ENCODE results near the gene ABCA2. TPM values are rescaled to one million over a fixed set of nuclear protein-coding genes. Genes with fewer than 3 reads are reported as not detected.

ABCA2 gene
- total RNA-seq, 1 experiment from 2014 or later: 19.2 TPM

DNA sequence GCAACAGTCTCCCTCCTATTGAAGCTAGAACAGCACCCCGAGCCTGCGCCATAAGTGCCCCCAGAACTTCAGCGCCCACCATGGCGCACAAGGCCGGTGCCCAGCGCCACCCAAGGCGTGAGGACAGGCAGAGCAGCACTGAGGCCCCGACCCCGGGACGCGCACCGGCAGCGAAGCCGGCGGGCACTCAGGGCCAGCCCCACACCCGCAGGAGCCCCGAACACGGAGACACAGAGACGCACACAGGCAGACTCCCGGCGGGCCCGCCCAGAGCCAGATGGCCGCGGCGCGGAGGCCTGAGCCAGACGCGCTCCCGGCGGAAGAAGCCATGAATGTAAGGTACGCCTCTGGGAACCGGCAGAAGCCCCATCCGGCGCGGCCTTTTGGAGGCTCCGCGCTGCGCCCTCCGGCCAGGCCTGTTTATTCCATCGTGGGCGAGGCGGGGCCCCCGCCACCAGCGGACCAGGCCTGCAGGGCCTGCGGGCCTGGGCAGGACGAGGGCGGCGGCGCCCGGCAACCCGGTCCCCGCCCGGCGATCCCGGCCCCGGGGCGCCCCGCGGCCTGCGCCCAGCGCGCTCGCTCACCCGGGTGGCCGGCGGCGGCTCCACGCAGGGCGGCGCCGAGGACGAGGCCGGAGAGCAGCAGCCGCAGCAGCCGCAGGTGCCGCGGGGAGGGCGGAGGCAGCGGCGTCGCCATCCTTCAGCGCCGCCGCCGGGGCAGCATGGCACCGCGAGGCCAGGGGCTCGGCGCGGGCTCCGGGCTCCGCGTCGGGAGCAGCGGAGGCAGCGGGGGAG is 17.5 kb upstream of the ABCA2 start (continued):
- TF ChIP-seq OVOL2 (CRISPR knock-in tag; IDR thresholded peaks at IDR 0.05; ENCODE audit: borderline replicate concordance): no peak
- TF ChIP-seq, protein P1, sequence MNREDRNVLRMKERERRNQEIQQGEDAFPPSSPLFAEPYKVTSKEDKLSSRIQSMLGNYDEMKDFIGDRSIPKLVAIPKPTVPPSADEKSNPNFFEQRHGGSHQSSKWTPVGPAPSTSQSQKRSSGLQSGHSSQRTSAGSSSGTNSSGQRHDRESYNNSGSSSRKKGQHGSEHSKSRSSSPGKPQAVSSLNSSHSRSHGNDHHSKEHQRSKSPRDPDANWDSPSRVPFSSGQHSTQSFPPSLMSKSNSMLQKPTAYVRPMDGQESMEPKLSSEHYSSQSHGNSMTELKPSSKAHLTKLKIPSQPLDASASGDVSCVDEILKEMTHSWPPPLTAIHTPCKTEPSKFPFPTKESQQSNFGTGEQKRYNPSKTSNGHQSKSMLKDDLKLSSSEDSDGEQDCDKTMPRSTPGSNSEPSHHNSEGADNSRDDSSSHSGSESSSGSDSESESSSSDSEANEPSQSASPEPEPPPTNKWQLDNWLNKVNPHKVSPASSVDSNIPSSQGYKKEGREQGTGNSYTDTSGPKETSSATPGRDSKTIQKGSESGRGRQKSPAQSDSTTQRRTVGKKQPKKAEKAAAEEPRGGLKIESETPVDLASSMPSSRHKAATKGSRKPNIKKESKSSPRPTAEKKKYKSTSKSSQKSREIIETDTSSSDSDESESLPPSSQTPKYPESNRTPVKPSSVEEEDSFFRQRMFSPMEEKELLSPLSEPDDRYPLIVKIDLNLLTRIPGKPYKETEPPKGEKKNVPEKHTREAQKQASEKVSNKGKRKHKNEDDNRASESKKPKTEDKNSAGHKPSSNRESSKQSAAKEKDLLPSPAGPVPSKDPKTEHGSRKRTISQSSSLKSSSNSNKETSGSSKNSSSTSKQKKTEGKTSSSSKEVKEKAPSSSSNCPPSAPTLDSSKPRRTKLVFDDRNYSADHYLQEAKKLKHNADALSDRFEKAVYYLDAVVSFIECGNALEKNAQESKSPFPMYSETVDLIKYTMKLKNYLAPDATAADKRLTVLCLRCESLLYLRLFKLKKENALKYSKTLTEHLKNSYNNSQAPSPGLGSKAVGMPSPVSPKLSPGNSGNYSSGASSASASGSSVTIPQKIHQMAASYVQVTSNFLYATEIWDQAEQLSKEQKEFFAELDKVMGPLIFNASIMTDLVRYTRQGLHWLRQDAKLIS (CRISPR knock-in tag; IDR thresholded peaks at IDR 0.05; ENCODE audit: borderline replicate concordance): no peak
- TF ChIP-seq NR2C2 (CRISPR knock-in tag; IDR thresholded peaks at IDR 0.05): no peak
- TF ChIP-seq SP1 (CRISPR knock-in tag; conservative IDR thresholded peaks at IDR 0.05): peak; percentile 25; the same call in 1 of the 2 replicates
- TF ChIP-seq ELF4 (CRISPR knock-in tag; IDR thresholded peaks at IDR 0.05; ENCODE audit: low read depth): 0 out of 2 replicates have a peak, but pooled peaks have one; percentile 22
- no peak for TF ChIP-seq ZNF121 (CRISPR knock-in tag; IDR thresholded peaks at IDR 0.05)

DNA sequence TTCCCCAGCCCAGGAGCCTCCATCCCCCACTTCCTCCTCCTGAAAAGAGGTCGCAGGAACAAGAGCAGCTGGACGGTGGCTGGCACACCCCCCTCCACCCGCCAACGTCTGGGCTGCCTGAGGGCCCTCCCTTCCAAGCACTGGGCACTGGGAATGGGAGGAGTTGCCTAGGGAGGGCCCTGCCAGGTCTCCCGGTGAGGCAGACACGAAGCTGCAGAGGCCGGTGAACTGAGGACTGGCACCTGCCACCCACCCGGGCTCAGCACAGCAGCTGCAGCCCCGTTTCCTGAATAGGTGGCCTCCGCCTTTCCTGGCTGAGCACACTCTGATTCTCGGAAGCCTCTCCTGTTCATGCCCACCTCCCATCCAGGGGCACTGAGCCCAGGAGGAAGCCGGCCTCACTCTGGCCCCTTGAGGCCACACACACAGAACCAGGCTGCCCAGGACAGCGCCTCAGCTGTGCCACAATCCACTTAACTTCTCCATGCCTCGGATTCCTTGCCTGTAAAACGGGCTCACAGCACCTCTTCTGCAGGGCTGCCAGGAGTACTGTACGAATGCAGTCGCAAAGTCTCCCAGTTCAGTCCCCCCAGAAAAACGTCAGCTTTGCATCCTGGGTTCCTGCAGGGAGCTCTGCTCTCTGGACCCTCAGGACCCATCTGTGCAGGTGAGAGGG is 16.6 kb upstream of the ABCA2 start:
- no peaks in the 10 kb centered on the region for H3K9me3 Mint-ChIP-seq
- CTCF ChIA-PET: interaction anchor here (1.0 to 3.9 kb wide), 7 partner anchors 10 to 97 kb away, joined by 3 to 41 read pairs (median 5); partner anchors contain the start of gene SAPCD2
- no peaks in the 10 kb centered on the region for H3K36me3 Mint-ChIP-seq
- H3K27me3 Mint-ChIP-seq (ENCODE audit: low read depth): peaks cover 37% of the 10 kb centered on the region
- H3K27ac Mint-ChIP-seq: no peak overlapping the region
- ATAC-seq: no peak
- peak overlapping the region; percentile 62 for H3K4me3 Mint-ChIP-seq
- no peak for DNase-seq (ENCODE audit: low spot score)
- POLR2A ChIA-PET: no interaction called here
- TF ChIP-seq, protein P2, sequence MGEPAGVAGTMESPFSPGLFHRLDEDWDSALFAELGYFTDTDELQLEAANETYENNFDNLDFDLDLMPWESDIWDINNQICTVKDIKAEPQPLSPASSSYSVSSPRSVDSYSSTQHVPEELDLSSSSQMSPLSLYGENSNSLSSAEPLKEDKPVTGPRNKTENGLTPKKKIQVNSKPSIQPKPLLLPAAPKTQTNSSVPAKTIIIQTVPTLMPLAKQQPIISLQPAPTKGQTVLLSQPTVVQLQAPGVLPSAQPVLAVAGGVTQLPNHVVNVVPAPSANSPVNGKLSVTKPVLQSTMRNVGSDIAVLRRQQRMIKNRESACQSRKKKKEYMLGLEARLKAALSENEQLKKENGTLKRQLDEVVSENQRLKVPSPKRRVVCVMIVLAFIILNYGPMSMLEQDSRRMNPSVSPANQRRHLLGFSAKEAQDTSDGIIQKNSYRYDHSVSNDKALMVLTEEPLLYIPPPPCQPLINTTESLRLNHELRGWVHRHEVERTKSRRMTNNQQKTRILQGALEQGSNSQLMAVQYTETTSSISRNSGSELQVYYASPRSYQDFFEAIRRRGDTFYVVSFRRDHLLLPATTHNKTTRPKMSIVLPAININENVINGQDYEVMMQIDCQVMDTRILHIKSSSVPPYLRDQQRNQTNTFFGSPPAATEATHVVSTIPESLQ (CRISPR knock-in tag; IDR thresholded peaks at IDR 0.05): no peak
- TF ChIP-seq ZNF219 (CRISPR knock-in tag; IDR thresholded peaks at IDR 0.05; ENCODE audit: borderline replicate concordance) (no peak), NFE2L1 (CRISPR knock-in tag; IDR thresholded peaks at IDR 0.05) (no peak), NR2C2 (CRISPR knock-in tag; IDR thresholded peaks at IDR 0.05) (no peak), CREM (CRISPR knock-in tag; IDR thresholded peaks at IDR 0.05) (no peak), SMAD3 (CRISPR knock-in tag; IDR thresholded peaks at IDR 0.05; ENCODE audit: borderline replicate concordance) (no peak)
- H3K4me1 Mint-ChIP-seq: peaks cover 9% of the 10 kb centered on the region

DNA sequence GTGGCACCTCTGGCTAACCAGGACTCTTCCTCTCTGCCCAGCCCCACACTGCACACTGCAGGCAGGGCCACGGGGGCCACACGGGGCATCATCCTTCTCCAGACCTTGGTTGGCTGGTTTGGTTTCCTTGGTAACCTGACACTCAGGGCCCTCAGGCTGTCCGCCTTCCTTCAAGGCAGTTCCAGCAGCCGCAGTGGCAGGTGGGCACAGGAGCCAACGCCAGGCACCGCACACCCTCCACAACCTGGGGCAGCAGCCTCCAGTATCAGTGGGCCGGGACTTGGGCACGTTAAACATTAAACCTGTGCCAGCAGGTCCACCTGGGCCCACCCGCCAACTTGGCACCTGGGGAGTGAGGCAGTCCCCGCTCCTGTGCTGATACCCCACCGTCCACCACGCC is 16.0 kb upstream of the ABCA2 start:
- no peak for ATAC-seq
- H3K4me3 Mint-ChIP-seq: no peak overlapping the region
- H3K27ac Mint-ChIP-seq: no peak overlapping the region
- peaks cover 6% of the 10 kb centered on the region for H3K4me1 Mint-ChIP-seq
- no peaks in the 10 kb centered on the region; the same call in 1 of the 2 replicates for H3K36me3 Mint-ChIP-seq
- ChIA-PET CTCF (interaction anchor here (2.4 to 3.9 kb wide), 3 partner anchors 9 to 24 kb away, joined by 13 to 41 read pairs (median 17); no protein-coding TSS in a partner anchor), POLR2A (no interaction called here)
- H3K27me3 Mint-ChIP-seq (ENCODE audit: low read depth): peaks cover 31% of the 10 kb centered on the region
- no peaks in the 10 kb centered on the region for H3K9me3 Mint-ChIP-seq
- no peak for DNase-seq (ENCODE audit: low spot score)
- TF ChIP-seq TCF7 (CRISPR knock-in tag; IDR thresholded peaks at IDR 0.05; ENCODE audit: low read depth): no peak
- TF ChIP-seq ZNF416 (CRISPR knock-in tag; IDR thresholded peaks at IDR 0.05): no peak
- TF ChIP-seq, protein P3, sequence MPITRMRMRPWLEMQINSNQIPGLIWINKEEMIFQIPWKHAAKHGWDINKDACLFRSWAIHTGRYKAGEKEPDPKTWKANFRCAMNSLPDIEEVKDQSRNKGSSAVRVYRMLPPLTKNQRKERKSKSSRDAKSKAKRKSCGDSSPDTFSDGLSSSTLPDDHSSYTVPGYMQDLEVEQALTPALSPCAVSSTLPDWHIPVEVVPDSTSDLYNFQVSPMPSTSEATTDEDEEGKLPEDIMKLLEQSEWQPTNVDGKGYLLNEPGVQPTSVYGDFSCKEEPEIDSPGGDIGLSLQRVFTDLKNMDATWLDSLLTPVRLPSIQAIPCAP (CRISPR knock-in tag; IDR thresholded peaks at IDR 0.05): no peak
- no peak for TF ChIP-seq SMAD4 (CRISPR knock-in tag; IDR thresholded peaks at IDR 0.05)
- TF ChIP-seq, protein P4, sequence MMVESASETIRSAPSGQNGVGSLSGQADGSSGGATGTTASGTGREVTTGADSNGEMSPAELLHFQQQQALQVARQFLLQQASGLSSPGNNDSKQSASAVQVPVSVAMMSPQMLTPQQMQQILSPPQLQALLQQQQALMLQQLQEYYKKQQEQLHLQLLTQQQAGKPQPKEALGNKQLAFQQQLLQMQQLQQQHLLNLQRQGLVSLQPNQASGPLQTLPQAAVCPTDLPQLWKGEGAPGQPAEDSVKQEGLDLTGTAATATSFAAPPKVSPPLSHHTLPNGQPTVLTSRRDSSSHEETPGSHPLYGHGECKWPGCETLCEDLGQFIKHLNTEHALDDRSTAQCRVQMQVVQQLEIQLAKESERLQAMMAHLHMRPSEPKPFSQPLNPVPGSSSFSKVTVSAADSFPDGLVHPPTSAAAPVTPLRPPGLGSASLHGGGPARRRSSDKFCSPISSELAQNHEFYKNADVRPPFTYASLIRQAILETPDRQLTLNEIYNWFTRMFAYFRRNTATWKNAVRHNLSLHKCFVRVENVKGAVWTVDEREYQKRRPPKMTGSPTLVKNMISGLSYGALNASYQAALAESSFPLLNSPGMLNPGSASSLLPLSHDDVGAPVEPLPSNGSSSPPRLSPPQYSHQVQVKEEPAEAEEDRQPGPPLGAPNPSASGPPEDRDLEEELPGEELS (CRISPR knock-in tag; IDR thresholded peaks at IDR 0.05): no peak
- TF ChIP-seq ZNF263 (CRISPR knock-in tag; IDR thresholded peaks at IDR 0.05; ENCODE audit: low read depth): no peak
- TF ChIP-seq, protein P5, sequence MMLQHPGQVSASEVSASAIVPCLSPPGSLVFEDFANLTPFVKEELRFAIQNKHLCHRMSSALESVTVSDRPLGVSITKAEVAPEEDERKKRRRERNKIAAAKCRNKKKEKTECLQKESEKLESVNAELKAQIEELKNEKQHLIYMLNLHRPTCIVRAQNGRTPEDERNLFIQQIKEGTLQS (CRISPR knock-in tag; conservative IDR thresholded peaks at IDR 0.05): no peak
